Measurements from ENCODE around the gene FCN3.

GRCh38 chr1:27356277-27356618, 18.4 kb downstream of the FCN3 start:
- TF ChIP-seq POLR2A (IDR thresholded peaks at IDR 0.05; ENCODE audit: low read depth, low read length): no peak
- TF ChIP-seq CTCF (IDR thresholded peaks at IDR 0.05; ENCODE audit: extremely low read depth in 1 of 2, insufficient read depth in 1 of 2, low read depth in 1 of 2, low read length in 2 of 2): no peak
- no peak for TF ChIP-seq EZH2 (IDR thresholded peaks at IDR 0.05; ENCODE audit: borderline replicate concordance, low read depth, low read length, severe bottlenecking)
- no peak for TF ChIP-seq MAX (IDR thresholded peaks at IDR 0.05; ENCODE audit: insufficient read depth, insufficient read length)
- no peak for TF ChIP-seq MYC (IDR thresholded peaks at IDR 0.05; ENCODE audit: low read depth, low read length)
- TF ChIP-seq POLR2AphosphoS5 (IDR thresholded peaks at IDR 0.05; ENCODE audit: insufficient read depth, low read depth, low read length): no peak
